Neural crest cell (in vitro differentiated cells): ENCODE data around the gene RPS15. TPM values are rescaled to one million over a fixed set of nuclear protein-coding genes. Genes with fewer than 3 reads are reported as not detected.

Source experiments
- DNase-seq: peaks from one replicate; pipeline ENCODE4 v3.0.0; 2021; ENCODE audit warnings: low read depth, mixed read lengths, low spot score
- H3K27ac Mint-ChIP-seq: one replicate; pipeline ENCODE4 v1.8.0; 2021; ENCODE audit warnings: mild to moderate bottlenecking, mixed read lengths; ENCODE audit not compliant: unreplicated experiment
- H3K27me3 Mint-ChIP-seq: 2 replicates; pipeline ENCODE4 v1.8.0; 2021; ENCODE audit warnings: low read depth, mild to moderate bottlenecking, mixed read lengths
- H3K36me3 Mint-ChIP-seq: 2 replicates; pipeline ENCODE4 v1.8.0; 2021; ENCODE audit warnings: low read depth, mild to moderate bottlenecking, mixed read lengths
- H3K4me1 Mint-ChIP-seq: 2 replicates; pipeline ENCODE4 v1.8.0; 2021; ENCODE audit warnings: mixed read lengths
- H3K4me3 Mint-ChIP-seq: one replicate; pipeline ENCODE4 v1.8.0; 2021; ENCODE audit warnings: mild to moderate bottlenecking, mixed read lengths
- H3K9me3 Mint-ChIP-seq: 2 replicates; pipeline ENCODE4 v1.8.0; 2021; ENCODE audit warnings: mixed read lengths
- total RNA-seq: library from RNA; stranded (reverse); gene quantifications from 2 replicates; pipeline ENCODE4 v1.2.1, GENCODE V29; 2021
- TF ChIP-seq, protein P1 (sequence below): fragments of 200-600 bp; sonication (generic); conservative IDR thresholded peaks from 2 replicates; pipeline ENCODE4 v1.5.0; 2021; ENCODE audit warnings: antibody characterized with exemption, mild to moderate bottlenecking

RPS15 gene
- total RNA-seq, 1 donor from 2014 or later, result 1,580 TPM

DNA sequence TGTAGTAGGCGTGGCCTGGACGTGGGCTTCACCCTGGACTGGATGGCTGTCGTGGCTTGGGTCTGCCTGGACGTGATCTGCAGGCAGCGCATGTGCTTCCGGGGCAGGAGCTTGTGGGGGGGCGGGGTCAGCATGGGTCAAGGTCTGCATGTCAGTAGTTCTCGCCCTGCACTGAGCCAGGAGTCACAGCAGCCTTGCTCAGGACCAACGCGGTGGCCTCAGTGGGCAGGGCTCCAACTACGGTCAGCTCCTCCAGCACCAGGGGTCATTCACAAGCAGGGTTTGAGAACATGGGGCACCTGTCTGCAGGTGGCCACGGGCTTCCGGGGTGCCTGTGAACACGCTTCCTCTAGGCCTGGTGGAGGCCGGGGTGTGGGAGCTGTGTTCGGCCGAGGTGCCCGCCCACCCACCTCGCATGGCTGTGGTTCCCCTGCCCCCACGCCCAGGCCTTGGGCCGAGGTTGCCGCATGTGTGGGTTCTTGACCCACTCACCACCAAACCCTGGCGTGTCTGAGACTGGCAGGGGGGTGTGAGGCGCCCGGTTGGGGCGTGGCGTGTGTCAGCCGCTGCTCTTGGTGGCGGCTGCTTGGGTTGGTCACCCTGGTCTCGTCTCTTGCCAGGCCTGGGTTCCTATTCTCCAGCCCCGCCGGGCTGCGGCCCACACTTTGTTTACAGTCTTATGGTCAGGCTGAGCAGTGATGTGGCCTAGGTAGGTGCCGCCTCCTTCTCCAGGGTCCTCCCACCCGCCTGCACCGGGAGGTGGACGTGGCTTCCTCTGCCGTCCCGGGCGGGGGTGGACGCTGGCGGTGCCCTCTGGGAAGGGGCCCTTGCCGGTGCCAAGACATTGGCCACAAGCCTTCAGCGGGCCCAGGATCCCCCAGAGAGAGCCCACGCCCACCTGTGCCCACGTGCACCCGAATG lies 4.8 kb upstream of the RPS15 start:
- H3K36me3 Mint-ChIP-seq, result peaks cover 8% of the 10 kb centered on the region
- no peak overlapping the region for H3K27ac Mint-ChIP-seq
- H3K9me3 Mint-ChIP-seq, result no peaks in the 10 kb centered on the region
- TF ChIP-seq, protein P1, sequence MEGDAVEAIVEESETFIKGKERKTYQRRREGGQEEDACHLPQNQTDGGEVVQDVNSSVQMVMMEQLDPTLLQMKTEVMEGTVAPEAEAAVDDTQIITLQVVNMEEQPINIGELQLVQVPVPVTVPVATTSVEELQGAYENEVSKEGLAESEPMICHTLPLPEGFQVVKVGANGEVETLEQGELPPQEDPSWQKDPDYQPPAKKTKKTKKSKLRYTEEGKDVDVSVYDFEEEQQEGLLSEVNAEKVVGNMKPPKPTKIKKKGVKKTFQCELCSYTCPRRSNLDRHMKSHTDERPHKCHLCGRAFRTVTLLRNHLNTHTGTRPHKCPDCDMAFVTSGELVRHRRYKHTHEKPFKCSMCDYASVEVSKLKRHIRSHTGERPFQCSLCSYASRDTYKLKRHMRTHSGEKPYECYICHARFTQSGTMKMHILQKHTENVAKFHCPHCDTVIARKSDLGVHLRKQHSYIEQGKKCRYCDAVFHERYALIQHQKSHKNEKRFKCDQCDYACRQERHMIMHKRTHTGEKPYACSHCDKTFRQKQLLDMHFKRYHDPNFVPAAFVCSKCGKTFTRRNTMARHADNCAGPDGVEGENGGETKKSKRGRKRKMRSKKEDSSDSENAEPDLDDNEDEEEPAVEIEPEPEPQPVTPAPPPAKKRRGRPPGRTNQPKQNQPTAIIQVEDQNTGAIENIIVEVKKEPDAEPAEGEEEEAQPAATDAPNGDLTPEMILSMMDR, result no peak
- H3K4me1 Mint-ChIP-seq, result peaks cover 9% of the 10 kb centered on the region
- H3K4me3 Mint-ChIP-seq, result no peak overlapping the region
- DNase-seq, result no peak
- peaks cover 5% of the 10 kb centered on the region for H3K27me3 Mint-ChIP-seq

DNA sequence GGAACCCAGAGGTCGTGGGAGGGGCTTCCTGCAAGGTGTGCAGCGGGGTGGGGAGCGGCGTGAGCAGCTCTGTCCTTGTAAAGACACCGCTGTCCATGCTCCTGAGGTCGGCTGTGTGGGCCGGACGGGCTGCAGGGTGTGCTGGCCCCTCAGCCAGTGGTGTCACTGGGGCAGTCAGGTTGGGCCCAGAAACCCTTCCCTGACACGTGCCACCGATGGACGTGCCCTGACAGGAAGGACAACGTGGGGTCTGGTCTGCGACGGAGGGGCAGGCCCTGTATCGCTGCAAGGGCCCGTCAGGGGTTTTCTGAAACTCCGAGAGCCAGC lies 4.2 kb upstream of the RPS15 start:
- TF ChIP-seq, protein P1, result no peak
- Mint-ChIP-seq H3K27me3 (peaks cover 5% of the 10 kb centered on the region), H3K36me3 (peaks cover 8% of the 10 kb centered on the region), H3K27ac (no peak overlapping the region), H3K4me1 (peaks cover 9% of the 10 kb centered on the region), H3K4me3 (no peak overlapping the region), H3K9me3 (no peaks in the 10 kb centered on the region)
- DNase-seq, result no peak

DNA sequence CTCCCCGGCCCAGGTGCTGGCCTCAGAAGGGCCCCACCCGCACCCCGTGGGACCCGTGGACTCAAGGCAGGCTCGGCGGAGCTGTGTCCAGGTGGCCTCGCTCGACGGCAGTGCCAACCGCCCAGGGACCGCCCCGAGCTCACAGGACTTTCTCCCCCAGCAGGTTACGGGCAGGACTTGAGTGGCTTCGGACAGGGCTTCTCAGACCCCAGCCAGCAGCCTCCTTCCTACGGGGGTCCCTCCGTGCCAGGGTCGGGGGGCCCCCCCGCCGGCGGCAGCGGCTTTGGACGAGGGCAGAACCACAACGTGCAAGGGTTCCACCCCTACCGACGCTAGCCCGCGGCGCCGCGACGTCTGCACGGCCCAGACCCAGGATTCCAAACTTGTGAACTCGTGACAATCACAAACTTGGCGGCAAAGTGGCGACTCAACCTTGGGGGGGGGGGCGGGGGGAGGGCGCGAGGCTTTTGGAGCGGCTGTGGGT lies 3.6 kb upstream of the RPS15 start:
- Mint-ChIP-seq H3K9me3 (no peaks in the 10 kb centered on the region), H3K27ac (no peak overlapping the region), H3K27me3 (peaks cover 5% of the 10 kb centered on the region), H3K4me3 (no peak overlapping the region), H3K36me3 (peaks cover 11% of the 10 kb centered on the region), H3K4me1 (peaks cover 12% of the 10 kb centered on the region)
- no peak for DNase-seq
- TF ChIP-seq, protein P1, result no peak

DNA sequence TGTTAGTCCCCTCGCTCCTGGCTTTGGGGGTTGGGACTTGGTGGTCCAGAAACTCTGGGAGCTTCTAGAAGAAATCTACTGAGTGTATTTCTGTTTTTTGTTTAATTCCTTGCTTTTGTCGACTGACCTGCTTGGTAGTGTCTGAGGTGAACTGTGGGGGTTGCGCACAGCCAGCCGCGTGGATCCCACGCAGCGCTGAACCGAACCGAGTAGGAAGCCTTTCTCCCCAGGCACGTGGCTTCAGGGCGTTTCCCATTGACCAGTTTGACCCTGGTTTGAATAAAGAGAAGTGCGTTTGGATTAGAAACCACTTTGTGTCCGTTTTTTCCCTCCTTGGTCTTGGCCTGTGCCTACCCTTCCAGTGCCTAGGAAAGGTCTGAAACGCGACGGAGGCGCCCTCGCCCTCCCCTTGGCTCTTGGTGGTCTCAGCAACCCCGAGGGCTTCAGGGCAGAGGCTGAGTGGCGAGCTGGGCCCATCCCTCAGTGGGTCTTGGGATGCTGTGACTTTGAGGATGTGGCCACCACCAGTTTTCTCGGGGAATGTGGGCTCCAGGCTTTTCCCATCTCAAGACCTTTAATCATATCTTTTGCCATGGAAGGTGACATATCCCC lies 2.7 kb upstream of the RPS15 start:
- peak overlapping the region; percentile 58 for H3K4me3 Mint-ChIP-seq
- H3K27ac Mint-ChIP-seq, result peak overlapping the region; percentile 94
- H3K36me3 Mint-ChIP-seq, result peaks cover 15% of the 10 kb centered on the region
- peaks cover 5% of the 10 kb centered on the region for H3K27me3 Mint-ChIP-seq
- peaks cover 14% of the 10 kb centered on the region for H3K4me1 Mint-ChIP-seq
- TF ChIP-seq, protein P1, result no peak
- no peak for DNase-seq
- H3K9me3 Mint-ChIP-seq, result no peaks in the 10 kb centered on the region

DNA sequence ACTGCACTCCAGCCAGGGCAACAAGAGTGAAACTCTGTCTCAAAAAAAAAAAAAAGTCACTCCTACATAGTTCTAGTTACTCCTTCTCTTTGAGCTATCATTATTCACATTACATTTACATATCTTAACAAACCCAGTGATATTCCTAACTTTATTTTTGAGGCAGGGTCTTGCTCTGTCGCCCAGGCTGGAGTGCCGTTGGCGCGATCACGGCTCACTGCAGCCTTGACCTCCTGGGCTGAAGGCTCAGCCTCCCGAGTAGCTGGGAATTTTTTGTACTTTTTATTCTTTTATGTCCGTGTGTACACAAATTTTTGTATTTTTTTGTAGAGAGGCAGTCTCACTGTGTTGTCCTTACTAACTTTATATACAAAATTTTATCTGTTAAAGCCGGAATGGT lies 587 bp upstream of the RPS15 start:
- H3K27ac Mint-ChIP-seq, result no peak overlapping the region
- H3K4me1 Mint-ChIP-seq, result peaks cover 19% of the 10 kb centered on the region

More for the DNA sequence above, 587 bp upstream of the RPS15 start:
- Mint-ChIP-seq H3K4me3 (peak overlapping the region; percentile 98), H3K27me3 (peaks cover 9% of the 10 kb centered on the region), H3K9me3 (no peaks in the 10 kb centered on the region), H3K36me3 (peaks cover 27% of the 10 kb centered on the region)
- TF ChIP-seq, protein P1, result no peak
- DNase-seq, result no peak
